MM.1S (cell line): Measurements from ENCODE around the gene COL20A1.
A peak's percentile ranks its signal among the peaks of the same experiment; 100 is the strongest.

Experiments
- DNase-seq: peaks from one replicate; pipeline ENCODE4 v3.0.0-alpha.2; 2015
- H2AFZ ChIP-seq: fragments of 300-600 bp; sonication (generic); 2 replicates; pipeline ENCODE4 v1.6.0; 2016; ENCODE audit warnings: antibody characterized with exemption, low read length
- H3F3A ChIP-seq: fragments of 300-600 bp; sonication (generic); 2 replicates; pipeline ENCODE4 v1.6.1; 2016; ENCODE audit warnings: mild to moderate bottlenecking, antibody characterized with exemption, low read length, moderate library complexity, mixed read lengths; ENCODE audit not compliant: insufficient read depth
- H3K27ac ChIP-seq: fragments of 300-600 bp; sonication (generic); 2 replicates; pipeline ENCODE4 v1.5.1; 2016; ENCODE audit warnings: mild to moderate bottlenecking, low read length
- H3K27me3 ChIP-seq: fragments of 300-600 bp; sonication (generic); replicated peaks from 2 replicates; pipeline ENCODE4 v1.6.0; 2016; ENCODE audit warnings: low read length; ENCODE audit not compliant: insufficient read depth
- H3K36me3 ChIP-seq: fragments of 300-600 bp; sonication (generic); replicated peaks from 2 replicates; pipeline ENCODE4 v1.6.1; 2016; ENCODE audit warnings: mild to moderate bottlenecking, low read length, mixed read lengths; ENCODE audit not compliant: insufficient read depth
- H3K4me1 ChIP-seq: fragments of 300-600 bp; sonication (generic); 2 replicates; pipeline ENCODE4 v1.6.1; 2016; ENCODE audit warnings: low read length, mixed read lengths
- H3K4me2 ChIP-seq: fragments of 300-600 bp; sonication (generic); 2 replicates; pipeline ENCODE4 v1.6.0; 2016; ENCODE audit warnings: low read depth, low read length
- H3K4me3 ChIP-seq: fragments of 300-600 bp; sonication (generic); 2 replicates; pipeline ENCODE4 v1.5.1; 2016; ENCODE audit warnings: low read length, mixed read lengths
- H3K79me2 ChIP-seq: fragments of 300-600 bp; sonication (generic); 2 replicates; pipeline ENCODE4 v1.6.1; 2016; ENCODE audit warnings: mixed run types, low read length, mixed read lengths
- H3K9ac ChIP-seq: fragments of 300-600 bp; sonication (generic); 2 replicates; pipeline ENCODE4 v1.6.1; 2016; ENCODE audit warnings: low read length, mixed read lengths
- H3K9me2 ChIP-seq: fragments of 300-600 bp; sonication (generic); replicated peaks from 2 replicates; pipeline ENCODE4 v1.6.1; 2016; ENCODE audit warnings: mild to moderate bottlenecking, low read length, mixed read lengths; ENCODE audit not compliant: insufficient read depth
- H3K9me3 ChIP-seq: fragments of 300-600 bp; sonication (generic); replicated peaks from 2 replicates; pipeline ENCODE4 v1.6.1; 2016; ENCODE audit warnings: mild to moderate bottlenecking, low read length, mixed read lengths; ENCODE audit not compliant: insufficient read depth
- H4K20me1 ChIP-seq: fragments of 300-600 bp; sonication (generic); 2 replicates; pipeline ENCODE4 v1.6.1; 2016; ENCODE audit warnings: mild to moderate bottlenecking, low read length, moderate library complexity, mixed read lengths; ENCODE audit not compliant: insufficient read depth
- EZH2 ChIP-seq: fragments of 300-600 bp; sonication (generic); optimal IDR thresholded peaks from 2 replicates; pipeline ENCODE3; 2017; ENCODE audit warnings: low read depth, mild to moderate bottlenecking, antibody characterized with exemption, low read length, mixed read lengths
- EZH2phosphoT487 ChIP-seq: fragments of 300-600 bp; sonication (generic); IDR thresholded peaks from 2 replicates; pipeline ENCODE4 v1.6.1; 2018; ENCODE audit warnings: antibody characterized with exemption, low read length
- TF ChIP-seq, protein P1 (sequence below): fragments of 300-600 bp; sonication (generic); IDR thresholded peaks from 2 replicates; pipeline ENCODE4 v1.5.1; 2016; ENCODE audit warnings: antibody characterized with exemption, low read length, mixed read lengths

The COL20A1 gene

GRCh38 chr20:63321148-63321831 lies 28.3 kb downstream of the COL20A1 start:
- no peak for DNase-seq
- H3K36me3 ChIP-seq, result no peaks in the 10 kb centered on the region
- no peaks in the 10 kb centered on the region for H3K9me3 ChIP-seq
- H3K27me3 ChIP-seq, result peaks cover 90% of the 10 kb centered on the region
- H3K79me2 ChIP-seq, result no peaks in the 10 kb centered on the region
- no peaks in the 10 kb centered on the region for H4K20me1 ChIP-seq
- no peak overlapping the region for H3K9ac ChIP-seq
- no peaks in the 10 kb centered on the region for H3K9me2 ChIP-seq
- no peak overlapping the region for H3K4me2 ChIP-seq
- H3K4me3 ChIP-seq, result no peak overlapping the region
- H3F3A ChIP-seq, result no peaks in the 10 kb centered on the region
- TF ChIP-seq, protein P1, sequence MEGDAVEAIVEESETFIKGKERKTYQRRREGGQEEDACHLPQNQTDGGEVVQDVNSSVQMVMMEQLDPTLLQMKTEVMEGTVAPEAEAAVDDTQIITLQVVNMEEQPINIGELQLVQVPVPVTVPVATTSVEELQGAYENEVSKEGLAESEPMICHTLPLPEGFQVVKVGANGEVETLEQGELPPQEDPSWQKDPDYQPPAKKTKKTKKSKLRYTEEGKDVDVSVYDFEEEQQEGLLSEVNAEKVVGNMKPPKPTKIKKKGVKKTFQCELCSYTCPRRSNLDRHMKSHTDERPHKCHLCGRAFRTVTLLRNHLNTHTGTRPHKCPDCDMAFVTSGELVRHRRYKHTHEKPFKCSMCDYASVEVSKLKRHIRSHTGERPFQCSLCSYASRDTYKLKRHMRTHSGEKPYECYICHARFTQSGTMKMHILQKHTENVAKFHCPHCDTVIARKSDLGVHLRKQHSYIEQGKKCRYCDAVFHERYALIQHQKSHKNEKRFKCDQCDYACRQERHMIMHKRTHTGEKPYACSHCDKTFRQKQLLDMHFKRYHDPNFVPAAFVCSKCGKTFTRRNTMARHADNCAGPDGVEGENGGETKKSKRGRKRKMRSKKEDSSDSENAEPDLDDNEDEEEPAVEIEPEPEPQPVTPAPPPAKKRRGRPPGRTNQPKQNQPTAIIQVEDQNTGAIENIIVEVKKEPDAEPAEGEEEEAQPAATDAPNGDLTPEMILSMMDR, result no peak
- TF ChIP-seq EZH2phosphoT487 (no peak), EZH2 (no peak)
- no peak overlapping the region for H2AFZ ChIP-seq
- H3K4me1 ChIP-seq, result no peaks in the 10 kb centered on the region
- H3K27ac ChIP-seq, result no peak overlapping the region

DNA sequence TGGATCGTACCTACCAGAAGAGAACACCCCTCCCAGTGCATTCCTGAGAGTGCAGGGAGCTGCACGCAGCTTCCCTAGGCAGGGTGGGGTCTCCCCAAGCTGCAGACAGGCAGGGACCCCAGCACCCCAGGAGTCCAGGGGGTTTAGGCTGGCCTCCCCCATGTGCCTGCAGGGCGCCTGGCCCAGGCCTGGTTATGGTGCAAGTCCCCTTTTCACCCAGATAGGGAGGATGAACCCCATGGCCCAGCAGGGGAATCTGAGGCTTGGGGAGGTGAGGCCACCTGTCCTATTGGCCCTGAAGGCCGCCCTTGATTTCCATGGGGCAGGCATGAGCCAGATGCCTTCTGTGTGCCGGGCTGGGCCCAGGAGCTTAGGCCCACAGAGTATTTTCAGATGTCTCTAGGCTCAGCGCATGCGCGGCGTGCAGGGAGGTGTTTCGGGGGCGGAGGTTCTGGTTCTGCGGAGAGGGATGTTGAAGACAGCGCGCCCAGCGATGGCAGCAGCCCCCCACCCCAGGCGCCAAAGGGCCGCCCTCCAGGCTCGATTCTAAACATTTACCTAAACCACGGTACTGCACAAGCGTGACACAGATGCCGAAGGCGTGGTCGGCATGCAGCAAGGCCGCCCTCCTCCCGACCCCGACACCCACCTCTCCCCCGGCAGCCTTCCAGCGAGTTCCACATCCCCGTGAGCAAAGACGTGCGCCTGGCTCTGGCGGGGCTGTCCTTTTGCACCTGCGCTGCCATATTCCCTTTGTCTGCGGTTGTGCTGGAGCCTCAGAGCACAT lies 29.4 kb downstream of the COL20A1 start:
- no peaks in the 10 kb centered on the region for H3K36me3 ChIP-seq
- DNase-seq, result no peak
- no peak overlapping the region for H3K27ac ChIP-seq
- H3K4me2 ChIP-seq, result no peak overlapping the region
- no peaks in the 10 kb centered on the region for H3F3A ChIP-seq
- H3K4me1 ChIP-seq, result no peaks in the 10 kb centered on the region
- TF ChIP-seq, protein P1, result no peak
- TF ChIP-seq EZH2 (no peak), EZH2phosphoT487 (no peak)
- H3K9me3 ChIP-seq, result no peaks in the 10 kb centered on the region
- no peak overlapping the region for H2AFZ ChIP-seq
- H3K9ac ChIP-seq, result no peak overlapping the region
- H4K20me1 ChIP-seq, result no peaks in the 10 kb centered on the region
- peaks cover 79% of the 10 kb centered on the region for H3K27me3 ChIP-seq
- H3K79me2 ChIP-seq, result no peaks in the 10 kb centered on the region
- no peak overlapping the region for H3K4me3 ChIP-seq
- no peaks in the 10 kb centered on the region for H3K9me2 ChIP-seq

- H3F3A ChIP-seq, result no peaks in the 10 kb centered on the region
- peak; percentile 61 for TF ChIP-seq EZH2
- TF ChIP-seq, protein P1, result no peak
- no peak overlapping the region for H3K4me3 ChIP-seq
- no peak overlapping the region for H2AFZ ChIP-seq
- H3K9me3 ChIP-seq, result no peaks in the 10 kb centered on the region
- H3K36me3 ChIP-seq, result no peaks in the 10 kb centered on the region
- no peak overlapping the region for H3K27ac ChIP-seq
- H3K9me2 ChIP-seq, result no peaks in the 10 kb centered on the region
- no peak overlapping the region for H3K4me2 ChIP-seq
- H3K9ac ChIP-seq, result no peak overlapping the region
- peaks cover 74% of the 10 kb centered on the region for H3K27me3 ChIP-seq
- DNase-seq, result no peak
- no peaks in the 10 kb centered on the region for H3K79me2 ChIP-seq
- no peaks in the 10 kb centered on the region for H4K20me1 ChIP-seq
- H3K4me1 ChIP-seq, result no peaks in the 10 kb centered on the region
Observed at GRCh38 chr20:63322933-63323273, 29.9 kb downstream of the COL20A1 start.
